ENCODE data around the gene ENKUR. TPM values are rescaled to one million over a fixed set of nuclear protein-coding genes. Genes with fewer than 3 reads are reported as not detected.

Gene ENKUR
- total RNA-seq, 2 experiments from 2014 or later: not detected

GRCh38 chr10:25046641-25047040 is 30.7 kb upstream of the ENKUR start:
- Histone ChIP-seq H3K27ac (ENCODE audit: low read depth in 1 of 2, low read length in 2 of 2) (no peak overlapping the region), H3K9me3 (ENCODE audit: control insufficient read depth in 1 of 2, insufficient read depth in 1 of 2, low read length in 2 of 2) (no peaks in the 10 kb centered on the region), H3K27me3 (ENCODE audit: control insufficient read depth in 1 of 2, insufficient read depth in 2 of 2, low read length in 2 of 2) (peaks cover 4 to 6% of the 10 kb centered on the region in 2 experiments), H3K4me3 (ENCODE audit: low read length) (no peak overlapping the region), H3K4me1 (ENCODE audit: insufficient read depth, low read length) (no peaks in the 10 kb centered on the region), H3K36me3 (ENCODE audit: insufficient read depth, low read length) (no peaks in the 10 kb centered on the region)
- ChIA-PET CTCF (no interaction called here), POLR2A (no interaction called here)
- TF ChIP-seq, protein P1, sequence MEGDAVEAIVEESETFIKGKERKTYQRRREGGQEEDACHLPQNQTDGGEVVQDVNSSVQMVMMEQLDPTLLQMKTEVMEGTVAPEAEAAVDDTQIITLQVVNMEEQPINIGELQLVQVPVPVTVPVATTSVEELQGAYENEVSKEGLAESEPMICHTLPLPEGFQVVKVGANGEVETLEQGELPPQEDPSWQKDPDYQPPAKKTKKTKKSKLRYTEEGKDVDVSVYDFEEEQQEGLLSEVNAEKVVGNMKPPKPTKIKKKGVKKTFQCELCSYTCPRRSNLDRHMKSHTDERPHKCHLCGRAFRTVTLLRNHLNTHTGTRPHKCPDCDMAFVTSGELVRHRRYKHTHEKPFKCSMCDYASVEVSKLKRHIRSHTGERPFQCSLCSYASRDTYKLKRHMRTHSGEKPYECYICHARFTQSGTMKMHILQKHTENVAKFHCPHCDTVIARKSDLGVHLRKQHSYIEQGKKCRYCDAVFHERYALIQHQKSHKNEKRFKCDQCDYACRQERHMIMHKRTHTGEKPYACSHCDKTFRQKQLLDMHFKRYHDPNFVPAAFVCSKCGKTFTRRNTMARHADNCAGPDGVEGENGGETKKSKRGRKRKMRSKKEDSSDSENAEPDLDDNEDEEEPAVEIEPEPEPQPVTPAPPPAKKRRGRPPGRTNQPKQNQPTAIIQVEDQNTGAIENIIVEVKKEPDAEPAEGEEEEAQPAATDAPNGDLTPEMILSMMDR (IDR thresholded peaks at IDR 0.05): no peak
- no peak overlapping the region for H3K4me3 Mint-ChIP-seq
- H3K4me1 Mint-ChIP-seq (ENCODE audit: low read depth): no peaks in the 10 kb centered on the region
- intact Hi-C loops (cut with DNase I, micrococcal nuclease): no loop called here
- H3K9me3 Mint-ChIP-seq: no peaks in the 10 kb centered on the region
- DNase-seq: no peak
- peaks cover 44% of the 10 kb centered on the region for H3K27me3 Mint-ChIP-seq
- H3K27ac Mint-ChIP-seq: no peak overlapping the region
- H3K36me3 Mint-ChIP-seq (ENCODE audit: low read depth): no peaks in the 10 kb centered on the region
- ATAC-seq (ENCODE audit: poor library complexity): no peak

- H3K4me1 Mint-ChIP-seq (ENCODE audit: low read depth): no peaks in the 10 kb centered on the region
- CTCF ChIA-PET: no interaction called here
- POLR2A ChIA-PET: no interaction called here
Measured at GRCh38 chr10:25039531-25039930, 23.6 kb upstream of the ENKUR start.

DNA sequence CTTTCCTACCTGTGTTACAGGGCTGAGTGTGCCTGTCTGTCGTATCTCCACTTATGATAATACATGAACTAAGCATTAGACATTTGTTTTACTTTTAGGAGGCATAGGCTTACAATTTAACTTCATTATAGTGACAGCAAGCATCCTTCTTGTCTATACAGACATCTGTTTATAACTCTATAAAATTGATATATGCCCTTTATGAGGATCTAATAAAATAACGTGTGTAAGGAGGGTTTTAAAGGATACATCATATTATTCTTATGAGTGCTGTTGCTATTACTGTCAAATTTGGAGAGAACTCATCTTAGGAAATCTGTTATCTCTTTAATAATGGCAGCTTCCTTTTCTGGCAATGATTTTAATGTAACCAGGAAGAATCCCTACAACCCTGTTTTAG is 22.4 kb upstream of the ENKUR start:
- TF ChIP-seq, protein P1 (IDR thresholded peaks at IDR 0.05): no peak
- H3K4me3 Mint-ChIP-seq: no peak overlapping the region
- Histone ChIP-seq H3K36me3 (ENCODE audit: insufficient read depth, low read length) (no peaks in the 10 kb centered on the region), H3K4me3 (ENCODE audit: low read length) (no peak overlapping the region), H3K27me3 (ENCODE audit: control insufficient read depth in 1 of 2, insufficient read depth in 2 of 2, low read length in 2 of 2) (peaks cover 0 to 12% of the 10 kb centered on the region in 2 experiments), H3K27ac (ENCODE audit: low read depth in 1 of 2, low read length in 2 of 2) (no peak overlapping the region), H3K4me1 (ENCODE audit: insufficient read depth, low read length) (no peaks in the 10 kb centered on the region), H3K9me3 (ENCODE audit: control insufficient read depth in 1 of 2, insufficient read depth in 1 of 2, low read length in 2 of 2) (no peaks in the 10 kb centered on the region)
- no peaks in the 10 kb centered on the region for H3K36me3 Mint-ChIP-seq (ENCODE audit: low read depth)
- no peaks in the 10 kb centered on the region for H3K9me3 Mint-ChIP-seq
- intact Hi-C loops (cut with DNase I, micrococcal nuclease): no loop called here
- H3K27me3 Mint-ChIP-seq: peaks cover 45% of the 10 kb centered on the region
- H3K4me1 Mint-ChIP-seq (ENCODE audit: low read depth): no peaks in the 10 kb centered on the region
- H3K27ac Mint-ChIP-seq: no peak overlapping the region
- ATAC-seq (ENCODE audit: poor library complexity) (no peak), DNase-seq (no peak)
- ChIA-PET POLR2A (no interaction called here), CTCF (interaction anchor here (1.2 kb wide), 1 partner anchor 42 kb away, joined by 3 read pairs; no protein-coding TSS in a partner anchor)

More at GRCh38 chr10:25039531-25039930, 23.6 kb upstream of the ENKUR start:
- DNase-seq (no peak), ATAC-seq (ENCODE audit: poor library complexity) (no peak)
- Histone ChIP-seq H3K4me3 (ENCODE audit: low read length) (no peak overlapping the region), H3K9me3 (ENCODE audit: control insufficient read depth in 1 of 2, insufficient read depth in 1 of 2, low read length in 2 of 2) (no peaks in the 10 kb centered on the region), H3K36me3 (ENCODE audit: insufficient read depth, low read length) (no peaks in the 10 kb centered on the region), H3K27ac (ENCODE audit: low read depth in 1 of 2, low read length in 2 of 2) (no peak overlapping the region), H3K4me1 (ENCODE audit: insufficient read depth, low read length) (no peaks in the 10 kb centered on the region), H3K27me3 (ENCODE audit: control insufficient read depth in 1 of 2, insufficient read depth in 2 of 2, low read length in 2 of 2) (peaks cover 3 to 12% of the 10 kb centered on the region in 2 experiments)
- Mint-ChIP-seq H3K27ac (no peak overlapping the region), H3K4me3 (no peak overlapping the region), H3K36me3 (ENCODE audit: low read depth) (no peaks in the 10 kb centered on the region), H3K27me3 (peaks cover 51% of the 10 kb centered on the region), H3K9me3 (no peaks in the 10 kb centered on the region)
- intact Hi-C loops (cut with DNase I, micrococcal nuclease): no loop called here
- TF ChIP-seq, protein P1 (IDR thresholded peaks at IDR 0.05): no peak

Data from CD4-positive, alpha-beta T cell (primary cell).